GM19035 (cell line): Measurements from ENCODE around the gene CXCR5.

Experiments used
- ATAC-seq: cut with Tn5 transposase; IDR thresholded peaks from one replicate; pipeline ENCODE4 v1.9.1; 2021; ENCODE audit not compliant: unreplicated experiment

CXCR5 gene

DNA sequence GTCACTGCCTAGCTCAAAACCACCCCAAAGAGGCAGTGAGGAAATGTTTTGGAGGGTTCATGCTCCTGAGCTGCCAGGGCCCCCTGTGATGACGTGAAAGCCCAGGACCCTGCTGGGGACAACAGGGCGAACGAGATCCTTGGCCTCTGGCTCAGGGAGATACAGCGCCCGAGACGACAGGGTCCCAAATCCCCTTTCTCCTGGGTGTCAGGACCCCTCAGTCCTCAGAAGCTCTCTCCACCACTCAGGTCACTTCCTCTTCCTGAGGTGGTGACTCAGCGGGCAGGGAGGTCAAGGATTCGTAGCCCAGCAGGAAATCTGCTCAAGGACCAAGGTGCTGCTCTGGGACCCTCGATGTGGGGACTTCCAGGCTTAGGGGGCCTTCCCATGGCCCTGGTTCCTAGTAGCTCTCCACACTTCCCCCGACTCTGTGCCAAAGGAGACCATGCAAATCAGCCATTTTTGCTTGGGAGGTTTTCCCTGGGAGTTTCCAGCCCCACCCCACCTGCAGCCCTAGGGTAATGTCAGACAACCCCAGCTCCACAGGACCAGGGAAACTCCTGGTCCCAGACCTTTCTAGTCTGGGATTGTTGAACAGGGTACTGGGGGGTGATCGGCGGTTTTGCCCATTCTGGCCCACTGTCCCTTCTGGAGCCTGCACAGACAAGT lies 29.2 kb downstream of the CXCR5 start:
- ATAC-seq, result no peak

DNA sequence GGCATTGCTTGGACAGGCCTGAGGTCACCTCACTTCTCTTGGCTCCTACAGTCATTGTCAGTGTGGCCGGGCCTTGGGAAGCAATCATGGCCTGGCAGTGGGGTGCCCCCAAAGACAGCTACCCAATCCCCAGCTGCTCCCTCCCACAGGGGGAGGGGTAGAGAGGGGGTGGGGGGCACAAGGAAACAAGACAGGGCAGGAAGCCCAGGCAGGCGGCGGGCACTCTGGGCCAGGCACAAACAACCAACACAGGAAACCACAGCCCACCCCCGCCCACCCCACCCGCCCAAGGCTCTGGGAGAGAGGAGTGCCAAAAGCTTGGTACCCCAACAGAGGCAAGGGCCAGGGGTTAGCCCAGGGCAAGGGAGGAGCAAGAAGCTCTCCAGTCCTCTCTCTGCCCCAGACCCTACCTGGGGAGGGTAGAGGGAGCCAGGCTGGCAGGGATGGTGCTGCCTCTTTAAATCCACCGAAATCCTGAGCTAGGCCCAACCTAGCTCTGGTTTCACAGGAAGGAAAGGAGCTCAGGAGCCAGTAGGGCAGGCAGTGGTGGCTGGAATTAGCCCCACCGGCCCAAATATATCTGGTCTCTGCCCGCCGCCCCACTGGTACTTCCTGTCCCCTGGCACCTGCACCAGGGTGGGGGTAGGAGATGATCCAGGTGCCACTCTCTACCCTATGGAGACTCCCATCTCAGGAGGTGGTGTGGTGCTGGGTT lies 29.9 kb downstream of the CXCR5 start:
- ATAC-seq, result no peak

DNA sequence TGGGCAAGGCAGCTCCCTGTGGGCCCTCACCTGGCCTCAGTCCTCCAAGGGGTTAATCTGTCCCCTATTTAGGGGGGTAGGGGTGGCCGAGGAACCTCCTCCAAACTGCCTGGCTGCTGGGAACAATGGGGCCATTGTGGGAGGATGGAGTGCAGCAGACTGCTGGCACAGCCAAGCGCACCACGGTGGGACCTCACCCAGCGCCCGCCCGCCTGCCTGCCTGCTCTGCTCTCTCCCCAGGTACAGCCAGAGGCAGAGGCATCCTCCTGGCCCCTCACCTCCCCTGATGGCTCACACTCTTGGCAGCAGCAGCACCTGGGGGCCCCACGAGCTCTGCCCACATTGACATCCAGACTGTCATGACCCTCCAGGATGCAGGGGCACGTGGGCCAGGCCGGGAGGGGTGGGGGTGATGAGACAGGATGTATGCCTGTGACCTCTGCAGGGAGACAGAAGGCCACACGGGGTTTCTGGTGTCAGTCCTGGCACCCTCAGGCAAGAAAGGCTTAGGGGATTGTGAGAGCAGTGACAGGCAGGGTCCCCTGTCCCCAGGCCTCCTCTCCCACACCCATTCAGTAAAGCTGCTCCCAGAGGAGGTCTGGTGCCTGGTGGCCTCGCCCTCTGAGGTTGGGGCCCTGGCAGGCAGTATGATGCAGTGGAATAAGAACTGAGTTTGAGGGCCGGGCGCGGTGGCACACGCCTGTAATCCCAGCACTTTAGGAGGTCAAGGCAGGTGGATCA lies 30.7 kb downstream of the CXCR5 start:
- ATAC-seq, result no peak

DNA sequence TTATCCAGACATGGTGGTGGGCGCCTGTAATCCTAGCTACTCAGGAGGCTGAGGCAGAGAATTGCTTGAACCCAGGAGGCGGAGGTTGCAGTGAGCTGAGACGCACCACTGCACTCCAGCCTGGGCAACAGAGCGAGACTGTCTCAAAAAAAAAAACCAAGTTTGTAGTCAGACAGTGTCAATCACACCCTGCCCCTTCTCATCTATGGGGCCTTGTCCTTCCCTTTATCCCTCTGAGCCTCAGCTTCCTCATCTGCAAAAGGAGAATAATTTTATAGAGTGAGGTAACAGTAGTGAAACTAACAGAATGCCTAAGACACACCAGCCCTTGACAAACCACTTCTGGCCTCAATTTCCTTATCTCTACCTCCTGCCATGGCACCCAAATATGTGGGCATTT lies 31.3 kb downstream of the CXCR5 start:
- no peak for ATAC-seq

DNA sequence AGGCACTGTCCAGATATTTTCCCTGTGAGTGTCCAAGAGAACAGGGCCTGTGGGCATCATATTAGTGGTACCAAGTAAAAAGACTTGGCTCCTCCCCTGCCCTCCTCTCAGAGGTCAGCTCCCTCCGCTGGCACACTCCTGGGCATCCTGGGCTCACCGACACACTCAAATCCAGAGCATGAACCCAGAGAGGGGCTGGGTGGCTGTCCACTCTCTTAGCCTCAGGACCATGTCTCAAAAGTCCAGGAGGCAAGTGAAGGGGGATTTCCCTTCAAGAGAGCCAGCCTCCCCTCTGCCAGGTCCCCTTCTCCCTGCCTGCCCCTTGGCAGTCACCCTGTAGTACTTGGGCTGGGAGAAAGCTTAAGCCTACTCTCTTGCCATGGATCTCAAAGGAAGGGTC lies 31.7 kb downstream of the CXCR5 start:
- no peak for ATAC-seq

DNA sequence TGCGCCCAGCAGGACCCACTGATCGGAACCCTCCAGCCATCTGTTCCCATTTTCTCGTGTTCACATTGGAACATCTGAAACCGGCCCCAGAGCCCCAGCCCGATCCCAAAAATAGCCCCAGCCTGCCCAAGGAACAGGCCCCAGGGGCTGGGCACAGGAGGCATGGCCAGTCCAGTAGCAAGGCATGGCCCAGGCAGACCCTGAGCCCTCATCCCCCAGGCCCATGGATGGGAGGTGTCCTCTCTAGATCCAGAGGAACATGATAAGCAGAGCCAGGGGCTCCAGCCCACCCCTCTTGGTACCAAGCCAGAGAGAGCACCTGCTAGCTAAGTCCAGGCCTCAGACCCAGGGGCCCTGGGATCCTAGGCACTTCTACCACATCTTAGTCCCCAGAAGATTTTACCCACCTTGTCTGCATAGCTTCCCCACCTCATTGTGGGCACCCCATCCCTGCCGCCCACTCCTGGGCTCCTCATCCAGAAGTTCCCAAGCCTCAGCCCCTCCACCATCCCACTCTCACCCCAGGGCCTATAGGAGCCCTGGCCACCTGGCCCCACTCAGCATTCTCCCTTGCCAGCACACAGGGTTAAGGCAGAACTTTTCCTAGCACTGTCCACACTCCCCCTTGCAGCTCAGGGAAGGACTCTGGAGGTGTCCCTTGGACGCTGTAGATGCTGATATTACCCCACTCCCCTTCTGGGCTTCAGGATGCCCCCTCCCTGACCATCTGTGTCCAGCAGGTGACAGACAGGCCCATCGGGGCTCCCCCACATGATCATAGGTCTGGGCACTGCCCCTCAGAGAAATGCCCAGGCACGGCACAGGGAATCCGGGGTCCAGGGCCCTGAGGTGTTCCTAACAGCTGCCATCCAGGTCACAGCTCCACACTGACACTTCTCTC lies 32.5 kb downstream of the CXCR5 start:
- no peak for ATAC-seq

DNA sequence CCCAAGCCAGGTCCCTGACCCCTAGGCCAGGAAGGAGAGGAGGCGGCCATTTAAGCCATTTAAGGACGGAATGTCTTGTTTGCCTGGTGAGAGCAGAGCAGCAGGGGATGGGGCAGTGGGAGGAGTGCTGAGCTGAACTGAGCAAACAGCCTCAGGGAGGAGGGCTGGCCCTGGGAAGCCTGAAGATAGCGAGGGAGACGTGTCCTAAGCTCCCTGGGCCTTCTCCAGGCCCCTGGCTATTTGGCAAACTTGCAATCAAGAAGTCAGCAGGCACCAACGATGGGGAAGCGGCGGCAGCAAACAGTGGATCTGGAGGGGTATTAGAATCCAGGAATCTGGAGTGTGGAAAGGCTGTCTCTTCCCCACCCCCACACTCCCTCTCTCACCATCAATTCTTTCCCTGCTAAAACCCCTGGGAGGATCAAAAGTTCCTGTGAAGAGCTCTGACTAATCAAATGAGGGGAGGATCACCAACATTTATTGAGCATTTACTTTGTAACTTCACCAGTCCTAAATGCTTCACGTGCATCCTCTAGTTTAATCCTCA lies 33.2 kb downstream of the CXCR5 start:
- no peak for ATAC-seq

DNA sequence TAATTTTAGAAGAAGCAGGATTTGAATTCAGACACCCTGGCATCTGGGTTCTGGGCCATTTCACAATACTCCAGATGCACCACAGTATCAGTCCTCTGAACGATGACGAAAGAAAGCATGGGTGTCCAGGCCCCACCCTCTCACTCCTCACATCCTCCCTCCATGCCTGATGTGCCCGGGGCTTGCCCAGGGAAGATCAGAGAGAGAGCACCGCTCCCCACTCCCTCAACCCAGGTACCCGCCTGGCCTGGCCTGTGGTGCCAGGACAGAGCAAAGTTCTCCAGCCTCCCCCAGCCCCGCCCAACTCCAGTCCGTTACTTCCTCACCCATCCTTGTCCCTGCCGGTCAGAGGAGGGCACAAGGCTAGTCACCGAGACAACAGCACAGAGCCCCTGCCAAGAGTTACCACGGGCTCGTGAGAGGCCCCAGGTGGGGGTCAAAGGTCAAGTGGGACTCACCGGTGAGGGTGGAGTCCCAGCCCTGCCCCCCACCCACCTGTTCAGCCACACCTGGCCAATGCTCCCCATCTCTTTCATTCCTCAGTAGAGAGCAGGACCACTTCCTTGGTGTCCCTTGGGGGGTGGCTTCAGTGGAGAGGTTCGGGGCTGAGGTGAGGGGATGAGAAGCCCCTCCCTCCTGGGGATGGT lies 33.9 kb downstream of the CXCR5 start:
- ATAC-seq, result no peak

DNA sequence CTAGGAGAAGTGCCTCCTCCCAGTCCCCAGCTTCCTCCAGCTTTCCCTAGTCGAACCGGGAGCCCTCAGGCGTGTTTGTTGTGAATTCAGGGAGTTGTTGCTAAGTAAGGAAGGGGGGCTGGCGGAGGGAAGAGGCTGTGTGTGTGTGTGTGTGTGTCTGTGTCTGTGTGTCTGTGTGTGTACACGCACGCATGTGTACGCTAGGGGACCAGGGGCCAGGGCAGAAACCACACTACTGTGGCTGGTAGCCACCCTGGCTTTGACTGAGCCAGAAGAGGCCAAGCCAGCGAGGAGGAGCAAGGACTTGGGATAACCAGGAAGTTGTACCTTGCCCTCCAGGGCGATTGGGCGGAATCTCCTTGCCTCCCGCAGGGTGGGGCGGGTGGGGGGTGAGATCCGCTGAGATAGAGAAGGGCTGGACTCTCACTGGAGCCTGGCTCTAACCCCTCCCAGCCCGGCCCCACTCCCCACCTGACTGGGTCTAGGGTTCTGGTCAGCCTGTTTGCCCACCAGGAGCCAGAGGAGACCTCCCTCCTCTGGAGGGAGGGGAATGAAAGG lies 34.5 kb downstream of the CXCR5 start:
- ATAC-seq, result no peak

DNA sequence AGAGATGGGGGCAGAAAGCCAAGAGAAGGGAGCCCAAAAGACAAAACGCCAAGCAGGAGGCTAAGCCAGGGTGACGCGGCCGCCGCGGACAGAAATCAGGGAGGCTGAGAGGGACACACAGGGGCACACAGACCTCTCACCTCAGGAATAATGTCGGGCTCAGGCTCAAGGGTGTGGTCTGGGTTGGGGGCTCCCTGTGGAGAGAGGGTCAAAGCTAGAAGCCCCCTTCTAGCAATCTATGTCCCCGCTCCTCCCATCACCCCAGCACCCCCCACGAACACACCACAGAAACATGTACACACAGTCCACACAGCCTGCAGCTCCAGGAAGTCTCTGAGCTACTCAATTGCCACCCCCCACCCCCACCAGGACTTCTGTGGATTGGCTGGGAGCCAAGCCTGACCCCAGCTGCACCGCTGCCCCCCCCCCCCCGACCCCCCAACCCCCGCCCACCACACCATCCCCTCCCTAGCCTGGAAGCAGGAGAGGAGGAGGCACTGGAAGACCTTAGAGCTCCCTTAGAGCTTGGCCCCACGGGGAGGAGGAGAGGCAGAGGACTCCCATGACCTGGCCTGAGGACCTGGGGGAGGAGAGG lies 35.1 kb downstream of the CXCR5 start:
- no peak for ATAC-seq

DNA sequence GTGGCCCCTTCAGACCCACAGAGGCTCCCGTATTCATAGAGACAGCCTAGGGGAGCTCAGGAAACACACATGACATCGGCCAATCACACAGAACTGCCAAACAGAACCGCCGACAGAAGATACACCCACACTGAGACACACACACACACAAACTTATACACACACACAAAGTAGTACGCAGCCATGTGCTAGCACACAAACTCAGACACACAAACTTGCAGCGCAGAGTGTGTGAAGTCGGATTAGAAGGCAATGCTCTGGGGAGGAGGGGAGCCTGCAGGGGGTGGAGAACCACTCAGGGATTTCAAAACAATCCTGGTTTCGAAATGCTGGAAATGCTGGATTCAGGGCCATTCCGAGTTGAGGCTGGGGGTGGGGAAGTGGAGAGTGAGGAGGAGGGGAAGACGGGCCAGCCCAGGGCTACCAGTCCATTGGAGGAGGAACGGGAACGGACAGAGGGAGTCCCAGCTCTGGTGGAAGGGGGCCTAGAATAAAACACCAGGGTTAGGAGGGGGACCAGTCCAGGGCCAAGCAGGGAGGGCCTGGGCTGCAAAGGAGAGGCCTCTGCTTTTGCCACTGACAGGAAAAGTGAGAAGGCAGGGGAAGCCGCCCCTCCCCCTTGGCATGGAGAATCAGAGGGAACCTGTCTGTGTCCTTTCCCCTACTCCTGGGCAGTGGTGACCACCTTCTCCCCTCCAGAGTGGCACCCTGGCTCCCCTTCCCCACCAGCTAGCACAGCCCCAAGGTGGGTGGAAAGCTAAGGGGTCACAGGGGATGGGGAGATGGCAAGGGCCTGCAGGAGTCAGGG lies 37.6 kb downstream of the CXCR5 start:
- no peak for ATAC-seq

DNA sequence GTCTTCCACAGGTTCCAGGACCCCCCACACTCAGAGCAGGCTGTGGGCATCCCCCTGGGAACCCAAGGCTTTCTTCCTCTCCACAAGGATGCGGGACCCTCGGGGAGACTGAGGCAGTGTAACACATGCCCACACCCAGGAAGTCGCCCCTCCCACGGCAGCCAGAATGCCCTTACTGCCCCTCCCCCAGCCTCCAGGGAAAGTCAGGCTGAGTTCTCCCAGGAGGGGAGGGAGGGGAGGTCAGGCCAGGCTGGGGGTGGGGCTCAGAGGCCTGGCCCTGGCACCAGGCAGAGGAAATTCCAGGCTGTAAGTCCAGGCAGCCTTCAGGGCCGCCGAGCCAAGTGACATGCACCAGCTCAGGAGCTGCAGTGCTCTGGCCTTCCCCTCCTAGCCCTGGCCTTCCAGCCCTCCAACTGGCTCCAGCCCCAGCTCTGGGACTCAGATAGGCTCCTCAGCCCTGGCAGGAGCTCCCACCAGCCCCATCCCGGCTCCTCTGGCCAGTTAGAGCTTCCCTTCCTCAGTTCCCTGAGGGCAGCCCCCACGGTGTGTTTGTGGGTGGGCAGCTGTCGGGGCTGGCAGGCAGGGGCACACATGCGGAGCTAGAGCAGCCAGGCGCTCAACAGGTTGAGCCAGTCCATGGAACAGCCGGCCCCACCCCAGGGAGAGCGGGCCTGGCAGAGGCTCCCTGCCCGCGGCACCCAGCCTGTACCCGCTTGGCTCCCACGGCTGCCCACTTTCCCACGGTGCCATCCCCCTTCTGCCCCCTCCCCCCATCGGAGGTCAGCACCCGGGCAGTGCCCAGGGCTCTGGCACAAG lies 38.4 kb downstream of the CXCR5 start:
- ATAC-seq, result no peak

DNA sequence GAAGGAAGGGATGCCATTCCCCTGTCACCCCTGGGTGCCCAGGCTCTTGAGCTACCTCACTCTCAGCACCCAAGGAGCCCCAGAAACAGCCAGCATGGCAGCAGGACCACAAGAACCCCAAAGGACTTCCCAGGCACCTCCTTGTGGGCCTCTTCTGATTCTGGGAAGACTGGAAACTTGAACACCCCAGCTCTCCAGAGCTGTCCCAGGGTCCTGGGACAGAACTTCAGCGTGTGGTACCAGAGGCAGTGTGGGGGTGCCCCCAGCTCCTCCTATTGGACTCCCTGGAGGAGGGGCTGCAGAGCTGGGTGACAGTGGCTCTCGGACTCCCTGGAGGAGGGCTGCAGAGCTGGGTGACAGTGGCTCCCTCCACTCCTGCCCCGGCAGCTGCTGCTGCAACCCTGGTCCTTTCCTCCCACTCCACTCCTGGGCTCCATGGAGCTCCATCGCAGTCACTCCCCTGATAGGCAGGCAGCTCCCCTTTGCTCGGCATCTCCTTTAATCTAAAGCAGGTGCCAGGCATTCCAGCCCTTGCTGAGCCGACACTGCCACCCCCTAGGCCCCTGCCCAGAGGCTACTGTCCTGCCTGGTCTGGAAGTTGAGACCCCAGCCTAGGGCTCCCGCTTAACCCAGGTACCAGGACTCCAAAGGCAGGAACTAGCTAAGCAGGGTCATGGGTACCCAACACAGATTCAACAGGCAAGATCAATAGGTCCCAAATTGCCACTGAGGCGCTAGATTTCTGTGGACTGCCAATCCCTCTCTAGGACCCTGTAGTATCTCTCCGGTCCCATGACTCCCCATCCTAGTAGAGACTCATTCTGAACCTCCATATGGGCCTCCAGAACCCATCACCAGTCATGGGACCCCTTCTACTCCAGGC lies 39.3 kb downstream of the CXCR5 start:
- ATAC-seq, result no peak

DNA sequence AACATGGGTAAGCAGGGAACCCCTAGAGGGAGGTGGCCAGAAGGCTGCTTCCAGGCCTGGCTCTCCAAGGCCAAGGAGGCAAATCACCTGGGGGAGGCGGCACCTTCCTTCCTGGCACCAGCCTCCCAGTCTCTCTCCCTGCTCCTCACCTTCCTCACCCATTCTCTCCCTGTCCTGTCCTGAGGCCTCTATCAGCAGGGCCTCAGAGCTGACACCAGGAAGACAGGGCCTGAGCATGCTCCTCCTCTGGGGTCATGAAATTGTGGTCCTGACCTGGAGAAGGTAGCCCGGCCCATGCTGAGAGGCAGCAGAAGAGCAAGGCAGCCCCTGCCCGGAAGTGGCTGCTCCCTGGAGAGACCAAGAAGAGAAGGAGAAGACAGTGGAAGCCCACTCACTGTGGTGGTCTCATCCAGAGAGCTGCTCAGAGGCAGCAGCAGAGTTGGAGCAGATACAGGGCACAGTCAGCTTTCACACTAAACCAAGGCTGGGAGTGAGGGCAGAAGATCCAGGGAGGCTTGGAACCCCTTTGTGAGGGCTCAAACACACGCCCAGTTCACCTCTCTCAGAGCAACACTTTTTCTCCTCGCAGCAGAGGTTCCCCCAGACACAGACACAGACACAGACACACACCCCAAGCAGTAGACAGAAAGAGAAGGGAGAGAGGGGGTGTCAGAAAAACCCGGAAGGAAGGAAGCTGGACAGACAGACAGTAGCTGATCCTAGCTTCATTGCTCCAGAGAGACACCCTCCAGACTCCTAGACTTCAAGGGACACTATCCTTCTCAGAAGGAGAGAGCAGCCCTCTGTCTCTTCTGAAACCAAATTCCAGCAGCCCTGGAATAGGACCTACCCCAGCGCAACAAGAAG lies 40.3 kb downstream of the CXCR5 start:
- ATAC-seq, result no peak

DNA sequence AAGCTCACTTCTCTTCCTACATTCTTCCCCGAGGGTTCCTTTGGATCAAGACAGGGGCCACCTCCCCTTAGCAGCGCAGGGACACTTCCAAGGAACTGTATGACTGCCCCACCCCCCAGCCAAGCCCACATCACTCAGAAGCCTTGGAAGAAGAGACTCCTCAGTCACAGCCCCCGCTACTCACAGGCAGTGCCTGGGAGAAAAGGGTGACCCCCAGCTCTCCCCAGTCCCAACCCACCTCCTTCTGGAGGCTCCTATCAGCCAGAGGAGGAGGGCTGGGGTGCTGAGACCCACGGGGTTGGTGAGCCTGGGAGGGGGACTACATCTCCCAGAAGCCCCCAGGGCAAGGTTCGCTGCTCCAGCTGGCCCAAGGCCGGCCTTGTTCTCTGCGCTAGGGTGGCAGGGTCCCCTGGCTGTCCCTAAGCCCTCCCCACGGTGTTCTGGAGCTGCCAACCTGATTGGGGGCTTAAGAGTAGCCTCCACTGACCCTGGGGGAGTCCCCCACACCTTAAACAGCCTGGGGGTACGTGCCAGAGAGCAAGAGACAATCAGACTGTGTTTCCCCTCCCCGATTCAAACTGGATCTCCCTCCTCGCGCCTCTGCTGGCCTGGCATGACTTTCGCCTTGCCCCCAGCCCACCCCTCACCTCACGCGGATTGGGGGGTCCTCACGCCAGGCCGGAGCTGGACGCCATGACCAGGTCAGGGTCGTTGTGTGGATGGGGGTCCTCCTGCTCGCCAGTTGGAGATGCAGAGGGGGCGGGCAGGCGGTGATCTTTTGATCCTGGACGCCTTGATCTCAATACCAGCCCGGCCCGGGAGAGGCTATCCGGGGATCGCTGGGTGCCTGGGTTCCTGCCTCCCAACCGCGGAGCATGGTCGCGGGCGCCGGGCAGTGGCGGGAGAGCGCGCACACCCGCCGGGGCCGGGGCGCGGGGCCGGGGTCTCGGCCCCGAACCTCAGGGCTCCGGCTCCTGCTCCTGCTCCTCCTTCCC lies 41.2 kb downstream of the CXCR5 start:
- ATAC-seq, result no peak
